B cell (primary cell): ENCODE measurements around the gene RIMS3. TPM values are rescaled to one million over a fixed set of nuclear protein-coding genes. Genes with fewer than 3 reads are reported as not detected.

Experiments used
- ATAC-seq: fragments of 200-7000 bp; cut with Tn5 transposase; one replicate; pipeline ENCODE4 v1.10.0; 2021; ENCODE audit warnings: low read depth, mild to moderate bottlenecking, moderate number of reproducible peaks, moderate library complexity
- CTCF ChIA-PET: fragments of 350-600 bp; sonication (Branson Sonifier 250); formaldehyde crosslinking; loops from one replicate; lab custom pipeline; 2021; ENCODE audit warnings: antibody characterized with exemption, inconsistent platforms; lab: Charles Lee
- POLR2A ChIA-PET: fragments of 350-600 bp; sonication (Branson Sonifier 250); formaldehyde crosslinking; loops from one replicate; lab custom pipeline; 2021; ENCODE audit warnings: antibody characterized with exemption; lab: Charles Lee
- DNase-seq: peaks from one replicate; pipeline ENCODE4 v3.0.0; 2013
- H2AFZ ChIP-seq: 2 replicates; pipeline ENCODE4 v1.6.1; 2012; ENCODE audit warnings: mild to moderate bottlenecking, low read depth, low read length; ENCODE audit not compliant: insufficient read depth, poor library complexity, severe bottlenecking
- H3K27ac ChIP-seq, 2 donors: 1 replicate in 1 of 2; 2 replicates in 1 of 2; pipeline ENCODE4 v1.5.1; 2012 to 2013; ENCODE audit warnings: low read length in 2 of 2, mild to moderate bottlenecking in 2 of 2, moderate library complexity in 1 of 2
- H3K27me3 ChIP-seq, 4 experiments: fragments of 200-600 bp in 1 of 4; sonication (generic) in 1 of 4; replicated peaks in 1 of 4; 1 replicate in 2 of 4; 2 replicates in 2 of 4; pipeline versions ENCODE4 v1.6.1 to v1.7.0; 2013 to 2016; ENCODE audit warnings: low read length in 3 of 4, mild to moderate bottlenecking in 2 of 4, mixed read lengths in 1 of 4, moderate library complexity in 1 of 4; ENCODE audit not compliant: insufficient read depth in 4 of 4, control insufficient read depth in 3 of 4; ENCODE audit errors: control extremely low read depth in 1 of 4
- H3K36me3 ChIP-seq, 2 experiments: replicated peaks in 1 of 2; 1 replicate in 1 of 2; 2 replicates in 1 of 2; pipeline versions ENCODE4 v1.6.1 to v1.7.1; 2013; ENCODE audit warnings: low read length in 1 of 2; ENCODE audit not compliant: insufficient read depth in 2 of 2, control insufficient read depth in 1 of 2; ENCODE audit errors: control extremely low read depth in 1 of 2, extremely low read depth in 1 of 2
- H3K4me1 ChIP-seq, 2 donors: fragments of 200-600 bp in 1 of 2; sonication (generic) in 1 of 2; 1 replicate in 1 of 2; 2 replicates in 1 of 2; pipeline versions ENCODE4 v1.5.1 to v1.6.1; 2013 to 2017; ENCODE audit warnings: low read length in 2 of 2; ENCODE audit not compliant: control insufficient read depth in 2 of 2, insufficient read depth in 2 of 2
- H3K4me2 ChIP-seq: replicated peaks from 2 replicates; pipeline ENCODE3; 2012; ENCODE audit warnings: mild to moderate bottlenecking, low read depth, low read length; ENCODE audit not compliant: poor library complexity, severe bottlenecking
- H3K4me3 ChIP-seq, 5 experiments: fragments of 200-600 bp in 1 of 5; sonication (generic) in 1 of 5; 1 replicate in 3 of 5; 2 replicates in 2 of 5; pipeline versions ENCODE4 v1.5.1 to v1.7.0; 2011 to 2016; ENCODE audit warnings: low read length in 4 of 5, mild to moderate bottlenecking in 4 of 5, low read depth in 2 of 5, control low read depth in 1 of 5, moderate library complexity in 1 of 5; ENCODE audit not compliant: insufficient read depth in 1 of 5; ENCODE audit errors: control extremely low read depth in 1 of 5, extremely low read depth in 1 of 5
- H3K79me2 ChIP-seq: fragments of 200-600 bp; sonication (generic); one replicate; pipeline ENCODE4 v1.6.0; 2016; ENCODE audit warnings: low read length; ENCODE audit not compliant: control insufficient read depth, insufficient read depth
- H3K9ac ChIP-seq: fragments of 200-600 bp; sonication (generic); 2 replicates; pipeline ENCODE4 v1.6.1; 2017; ENCODE audit warnings: mild to moderate bottlenecking, low read length, moderate library complexity
- H3K9me3 ChIP-seq, 3 donors: one replicate each; pipeline versions ENCODE4 v1.6.1 to v1.7.1; 2013; ENCODE audit warnings: low read length in 2 of 3; ENCODE audit not compliant: control insufficient read depth in 2 of 3, insufficient read depth in 1 of 3; ENCODE audit errors: control extremely low read depth in 1 of 3
- H4K20me1 ChIP-seq: 2 replicates; pipeline ENCODE4 v1.6.0; 2012; ENCODE audit warnings: mild to moderate bottlenecking, low read length; ENCODE audit not compliant: insufficient read depth, control insufficient read depth, poor library complexity, severe bottlenecking
- H3K27ac Mint-ChIP-seq: one replicate; pipeline ENCODE4 v1.8.0; 2021; ENCODE audit warnings: mixed read lengths
- H3K27me3 Mint-ChIP-seq: one replicate; pipeline ENCODE4 v1.8.0; 2021; ENCODE audit warnings: mixed read lengths
- H3K4me1 Mint-ChIP-seq: one replicate; pipeline ENCODE4 v1.8.0; 2021; ENCODE audit warnings: mixed read lengths
- H3K4me3 Mint-ChIP-seq: one replicate; pipeline ENCODE4 v1.8.0; 2021; ENCODE audit warnings: mixed read lengths
- H3K9me3 Mint-ChIP-seq: one replicate; pipeline ENCODE4 v1.8.0; 2022; ENCODE audit warnings: mixed read lengths; ENCODE audit not compliant: insufficient read depth
- EZH2 ChIP-seq: IDR thresholded peaks from 2 replicates; pipeline ENCODE4 v1.6.1; 2012; ENCODE audit warnings: borderline replicate concordance, low read depth, mild to moderate bottlenecking, moderate library complexity, low read length; ENCODE audit not compliant: insufficient read depth, poor library complexity, severe bottlenecking
- WGBS: methylation state at CpG from one replicate; pipeline ENCODE4 v1.1.5; 2013; ENCODE audit warnings: missing lambda C conversion rate; ENCODE audit not compliant: insufficient coverage; 5-methylcytosine and 5-hydroxymethylcytosine counted together
- intact Hi-C: fragments of 100-400 bp; cut with micrococcal nuclease; formaldehyde crosslinking; loops from one replicate; pipeline ENCODE4 v1.10.0; 2022
- polyA plus RNA-seq: library from polyadenylated mRNA; depleted of rRNA; stranded (reverse); fragments of >200 nt; gene quantifications from 2 replicates; pipeline ENCODE4 v1.2.3, GENCODE V29; 2012
- total RNA-seq, 2 donors: library from RNA; stranded (reverse); fragments of 120-200 nt in 1 of 2; gene quantifications; 1 replicate in 1 of 2; 2 replicates in 1 of 2; pipeline versions ENCODE4 v1.2.3 to v1.2.4, GENCODE V29; 2013 to 2022
- TF ChIP-seq, protein P1 (sequence below): fragments of 200-600 bp; IDR thresholded peaks from one replicate; pipeline ENCODE4 v1.8.0; 2022; ENCODE audit warnings: antibody characterized with exemption, mild to moderate bottlenecking

Gene RIMS3
- total and polyA plus RNA-seq, 2 donors (not counting 1 experiment from before 2014, with no cell fraction given) = 1.1 to 5.4 TPM

DNA sequence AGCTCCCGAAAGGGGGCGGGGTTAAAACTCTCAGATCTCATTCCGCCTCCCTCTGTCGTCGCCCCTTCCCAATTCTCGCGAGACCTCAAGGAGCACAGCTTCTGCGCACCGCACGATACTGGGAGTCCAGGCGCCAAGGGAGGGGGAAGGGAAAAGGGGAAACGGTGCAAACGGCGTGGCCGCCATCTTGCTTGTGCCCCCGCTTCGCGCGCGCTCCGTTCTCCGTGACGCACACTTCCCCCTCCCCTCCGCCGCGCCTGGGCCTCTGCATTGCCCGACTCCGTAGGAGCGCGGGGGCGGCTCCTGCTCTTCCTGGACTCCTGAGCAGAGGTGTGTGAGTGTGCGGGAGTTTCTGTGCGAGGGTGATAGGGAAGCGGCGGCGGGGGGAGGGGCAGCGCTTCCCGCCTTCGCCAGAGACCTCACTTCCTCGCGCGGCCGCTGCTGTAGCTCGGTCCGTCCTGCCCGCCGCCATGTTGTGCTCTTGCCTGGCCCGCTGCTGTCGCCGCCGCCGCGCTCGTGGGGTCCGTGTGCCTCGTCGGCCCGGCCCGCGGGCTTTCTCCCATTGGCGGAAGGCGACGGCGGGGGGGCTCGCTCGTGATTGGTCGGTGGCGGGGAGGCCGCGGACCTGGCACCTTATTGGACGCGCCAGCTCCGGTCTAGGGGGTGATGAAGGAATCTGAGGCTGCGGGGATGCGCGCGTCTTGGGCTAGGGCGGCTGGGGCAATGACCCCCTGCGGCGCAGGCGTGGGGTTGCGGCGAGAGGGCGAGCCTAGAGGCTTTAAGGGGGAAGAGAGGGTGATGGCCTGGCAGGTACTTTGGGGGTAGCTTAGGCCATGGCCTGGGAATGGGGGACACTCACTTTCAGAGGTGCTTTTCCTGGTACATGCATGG is 26.3 kb upstream of the RIMS3 start, which contains the start of gene NFYC:
Gene NFYC, plus strand, starts transcription at position 167 of the 891 bp plus-strand sequence. CDS start 47,140 bp downstream, outside the sequence.
- H3K9me3 ChIP-seq = peaks cover 0 to 3% (median 0%) of the 10 kb centered on the region in 3 donors
- H2AFZ ChIP-seq = peak within 1 kb of the TSS; percentile 80
- peaks cover 47% of the 10 kb centered on the region for H3K79me2 ChIP-seq
- H3K27ac ChIP-seq = peak within 1 kb of the TSS; percentile 99 to 100
- peaks cover 6% of the 10 kb centered on the region for H4K20me1 ChIP-seq
- H3K36me3 ChIP-seq = no peaks in the 10 kb centered on the region
- Mint-ChIP-seq H3K9me3 (peaks cover 2% of the 10 kb centered on the region), H3K27ac (peak within 1 kb of the TSS; percentile 97), H3K4me1 (peaks cover 66% of the 10 kb centered on the region), H3K4me3 (peak within 1 kb of the TSS; percentile 98), H3K27me3 (no peaks in the 10 kb centered on the region)
- peak within 1 kb of the TSS; percentile 98 for H3K9ac ChIP-seq
- ChIA-PET CTCF (interaction anchor here (0.5 to 8.5 kb wide), 11 partner anchors 8 to 548 kb away, joined by 3 to 48 read pairs (median 4); partner anchors contain the start of gene RIMS3), POLR2A (interaction anchor here (0.5 to 1.9 kb wide), 21 partner anchors 9 to 738 kb away, joined by 3 to 16 read pairs (median 3); partner anchors contain the start of genes CAP1, CITED4 and RIMS3)
- no peaks in the 10 kb centered on the region for H3K27me3 ChIP-seq
- intact Hi-C loops = loop anchor here (1.0 to 10.0 kb wide), 9 partner anchors 18 to 307 kb away; partner anchors contain the start of genes CITED4, RIMS3 and ZFP69
- TF ChIP-seq EZH2 = no peak
- TF ChIP-seq, protein P1, sequence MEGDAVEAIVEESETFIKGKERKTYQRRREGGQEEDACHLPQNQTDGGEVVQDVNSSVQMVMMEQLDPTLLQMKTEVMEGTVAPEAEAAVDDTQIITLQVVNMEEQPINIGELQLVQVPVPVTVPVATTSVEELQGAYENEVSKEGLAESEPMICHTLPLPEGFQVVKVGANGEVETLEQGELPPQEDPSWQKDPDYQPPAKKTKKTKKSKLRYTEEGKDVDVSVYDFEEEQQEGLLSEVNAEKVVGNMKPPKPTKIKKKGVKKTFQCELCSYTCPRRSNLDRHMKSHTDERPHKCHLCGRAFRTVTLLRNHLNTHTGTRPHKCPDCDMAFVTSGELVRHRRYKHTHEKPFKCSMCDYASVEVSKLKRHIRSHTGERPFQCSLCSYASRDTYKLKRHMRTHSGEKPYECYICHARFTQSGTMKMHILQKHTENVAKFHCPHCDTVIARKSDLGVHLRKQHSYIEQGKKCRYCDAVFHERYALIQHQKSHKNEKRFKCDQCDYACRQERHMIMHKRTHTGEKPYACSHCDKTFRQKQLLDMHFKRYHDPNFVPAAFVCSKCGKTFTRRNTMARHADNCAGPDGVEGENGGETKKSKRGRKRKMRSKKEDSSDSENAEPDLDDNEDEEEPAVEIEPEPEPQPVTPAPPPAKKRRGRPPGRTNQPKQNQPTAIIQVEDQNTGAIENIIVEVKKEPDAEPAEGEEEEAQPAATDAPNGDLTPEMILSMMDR = no peak
- peak; percentile 78 for ATAC-seq
- peak within 1 kb of the TSS; percentile 96 for H3K4me2 ChIP-seq
- under 1% methylated on average over 60 of the region's 84 CpGs for WGBS
- peak; percentile 99 for DNase-seq
- H3K4me1 ChIP-seq = peaks cover 35 to 44% of the 10 kb centered on the region in 2 donors
- peak within 1 kb of the TSS; percentile 75 to 94 (median 91) for H3K4me3 ChIP-seq
